Measurements from ENCODE around the gene DNLZ. TPM values are rescaled to one million over a fixed set of nuclear protein-coding genes. Genes with fewer than 3 reads are reported as not detected.

Gene DNLZ
- total RNA-seq, 4 donors from 2014 or later = 37.9 to 65.1 (median 54.3) TPM

- no peak for DNase-seq
- H3K36me3 ChIP-seq = peaks cover 3 to 79% of the 10 kb centered on the region in 2 donors
- H3K27ac ChIP-seq = no peak overlapping the region
- no peaks in the 10 kb centered on the region for H3K27me3 ChIP-seq
- no peaks in the 10 kb centered on the region for H3K4me1 ChIP-seq
- in situ Hi-C loops (cut with MboI; ENCODE audit: low sequenced_read_pairs in 4 of 4) = no loop called here
- TF ChIP-seq CTCF (IDR thresholded peaks at IDR 0.05 in 4 of 5, conservative IDR thresholded peaks at IDR 0.05 in 1 of 5) = no peak
- no peak for TF ChIP-seq POLR2A (IDR thresholded peaks at IDR 0.05)
- no peak for ATAC-seq
- no peaks in the 10 kb centered on the region for H3K9me3 ChIP-seq
- no peak overlapping the region for H3K4me3 ChIP-seq
- intact Hi-C loops (cut with DNase I; ENCODE audit: low total_unique reads) = no loop called here
Measured at GRCh38 chr9:136383436-136383835, 19.9 kb upstream of the DNLZ start.

- no peak for TF ChIP-seq CTCF (IDR thresholded peaks at IDR 0.05 in 4 of 5, conservative IDR thresholded peaks at IDR 0.05 in 1 of 5)
- no peak for TF ChIP-seq POLR2A (IDR thresholded peaks at IDR 0.05)
- H3K27ac ChIP-seq = no peak overlapping the region
- in situ Hi-C loops (cut with MboI; ENCODE audit: low sequenced_read_pairs in 4 of 4) = no loop called here
- H3K4me3 ChIP-seq = no peak overlapping the region
- peaks cover 3 to 67% of the 10 kb centered on the region in 2 donors for H3K36me3 ChIP-seq
- H3K27me3 ChIP-seq = no peaks in the 10 kb centered on the region
- H3K4me1 ChIP-seq = no peaks in the 10 kb centered on the region
- DNase-seq (no peak), ATAC-seq (no peak)
- intact Hi-C loops (cut with DNase I; ENCODE audit: low total_unique reads) = no loop called here
- no peaks in the 10 kb centered on the region for H3K9me3 ChIP-seq
Measured at GRCh38 chr9:136381966-136382513, 18.5 kb upstream of the DNLZ start.

- no peak overlapping the region for H3K4me3 ChIP-seq
- H3K36me3 ChIP-seq = peaks cover 3 to 61% of the 10 kb centered on the region in 2 donors
- intact Hi-C loops (cut with DNase I; ENCODE audit: low total_unique reads) (no loop called here), in situ Hi-C loops (cut with MboI; ENCODE audit: low sequenced_read_pairs in 4 of 4) (no loop called here)
- H3K9me3 ChIP-seq = no peaks in the 10 kb centered on the region
- H3K4me1 ChIP-seq = no peaks in the 10 kb centered on the region
- H3K27me3 ChIP-seq = no peaks in the 10 kb centered on the region
- TF ChIP-seq POLR2A (IDR thresholded peaks at IDR 0.05) (no peak), CTCF (IDR thresholded peaks at IDR 0.05 in 4 of 5, conservative IDR thresholded peaks at IDR 0.05 in 1 of 5) (no peak)
- H3K27ac ChIP-seq = no peak overlapping the region
- DNase-seq (no peak), ATAC-seq (no peak)
Measured at GRCh38 chr9:136381311-136381710, 17.8 kb upstream of the DNLZ start.

- in situ Hi-C loops (cut with MboI; ENCODE audit: low sequenced_read_pairs in 4 of 4) = no loop called here
- H3K9me3 ChIP-seq = no peaks in the 10 kb centered on the region
- intact Hi-C loops (cut with DNase I; ENCODE audit: low total_unique reads) = no loop called here
Measured at GRCh38 chr9:136380381-136380780, 16.8 kb upstream of the DNLZ start.

More at GRCh38 chr9:136380381-136380780, 16.8 kb upstream of the DNLZ start:
- H3K4me1 ChIP-seq = no peaks in the 10 kb centered on the region
- H3K36me3 ChIP-seq = peaks cover 3 to 61% of the 10 kb centered on the region in 2 donors
- ATAC-seq (no peak), DNase-seq (no peak)
- no peaks in the 10 kb centered on the region for H3K27me3 ChIP-seq
- no peak overlapping the region for H3K4me3 ChIP-seq
- TF ChIP-seq CTCF (IDR thresholded peaks at IDR 0.05 in 4 of 5, conservative IDR thresholded peaks at IDR 0.05 in 1 of 5) (no peak), POLR2A (IDR thresholded peaks at IDR 0.05) (no peak)
- H3K27ac ChIP-seq = no peak overlapping the region
